Gastroesophageal sphincter (tissue), 4 donors: ENCODE data around the gene CCZ1. TPM values are rescaled to one million over a fixed set of nuclear protein-coding genes. Genes with fewer than 3 reads are reported as not detected.
"Not testable (repeated sequence)": the region's sequence is repeated elsewhere in the genome, so short reads cannot be mapped to it uniquely, and the experiment has no call there.

Experiments used
- ATAC-seq: fragments of 150-250 bp; one replicate; pipeline ENCODE4 v1.9.1; 2016; ENCODE audit warnings: mild to moderate bottlenecking, moderate library complexity
- H3K27ac ChIP-seq, 4 donors: fragments of 200-600 bp; sonication (generic) in 3 of 4; 1 replicate in 3 of 4; 2 replicates in 1 of 4; pipeline ENCODE4 v1.5.1; 2016 to 2019
- H3K27me3 ChIP-seq: fragments of 200-600 bp; sonication (generic); one replicate; pipeline ENCODE4 v1.5.1; 2019
- H3K36me3 ChIP-seq, 2 donors: fragments of 200-600 bp; sonication (generic); one replicate each; pipeline ENCODE4 v1.5.1; 2019; ENCODE audit warnings: control low read depth in 1 of 2
- H3K4me1 ChIP-seq, 3 donors: fragments of 200-600 bp; sonication (generic); 1 replicate in 2 of 3; 2 replicates in 1 of 3; pipeline ENCODE4 v1.5.1; 2016 to 2019; ENCODE audit warnings: control low read depth in 2 of 3
- H3K4me3 ChIP-seq, 2 donors: fragments of 200-600 bp; sonication (generic); one replicate each; pipeline ENCODE4 v1.5.1; 2019; ENCODE audit warnings: mild to moderate bottlenecking in 1 of 2, moderate library complexity in 1 of 2
- H3K9me3 ChIP-seq, 3 donors: fragments of 200-600 bp; sonication (generic); one replicate each; pipeline ENCODE4 v1.5.1; 2017 to 2019; ENCODE audit warnings: control low read depth in 2 of 3
- CTCF ChIP-seq, 4 experiments: fragments of 200-600 bp in 2 of 4; fragments of 450-650 bp in 2 of 4; sonication (generic) in 1 of 4; IDR thresholded peaks; one replicate each; pipeline ENCODE4 v1.5.1; 2017 to 2019; ENCODE audit warnings: antibody characterized with exemption in 4 of 4, mild to moderate bottlenecking in 2 of 4, moderate library complexity in 2 of 4
- EP300 ChIP-seq: sonication (generic); formaldehyde crosslinking; IDR thresholded peaks from one replicate; pipeline ENCODE4 v1.6.1; 2017; ENCODE audit warnings: antibody characterized with exemption, mild to moderate bottlenecking
- POLR2A ChIP-seq, 2 donors: fragments of 450-650 bp; IDR thresholded peaks; one replicate each; pipeline ENCODE4 v1.6.1; 2017; ENCODE audit warnings: antibody characterized with exemption in 2 of 2, mild to moderate bottlenecking in 2 of 2, moderate library complexity in 1 of 2
- POLR2AphosphoS5 ChIP-seq: sonication (generic); formaldehyde crosslinking; IDR thresholded peaks from one replicate; pipeline ENCODE4 v1.6.1; 2017; ENCODE audit warnings: antibody characterized with exemption
- WGBS, 2 donors: methylation state at CpG; one replicate each; pipeline ENCODE4 v1.1.5; 2018; ENCODE audit warnings: low coverage in 1 of 2; 5-methylcytosine and 5-hydroxymethylcytosine counted together
- total RNA-seq, 4 donors: library from RNA; depleted of rRNA; stranded (reverse); fragments of >200 nt; gene quantifications; one replicate each; pipeline ENCODE4 v1.1.0, GENCODE V29; 2016

Gene CCZ1
- total RNA-seq, 4 donors from 2014 or later, result 50.3 to 74.9 (median 56.2) TPM

GRCh38 chr7:5890244-5890643 lies 8.3 kb upstream of the CCZ1 start:
- not testable (repeated sequence) for H3K27me3 ChIP-seq, H3K36me3 ChIP-seq, H3K9me3 ChIP-seq, H3K4me1 ChIP-seq, H3K4me3 ChIP-seq, ATAC-seq, H3K27ac ChIP-seq
- WGBS, 2 donors, result 69 to 89% methylated on average over 2 of the region's 2 CpGs

- WGBS, 2 donors, result 90 to 100% methylated on average over 3 of the region's 9 CpGs
- Histone ChIP-seq H3K9me3 (no peaks in the 10 kb centered on the region), H3K27me3 (no peaks in the 10 kb centered on the region), H3K27ac (no peak overlapping the region), H3K4me3 (no peak overlapping the region), H3K36me3 (no peaks in the 10 kb centered on the region), H3K4me1 (no peaks in the 10 kb centered on the region)
- TF ChIP-seq CTCF (IDR thresholded peaks at IDR 0.05) (no peak), EP300 (no peak), POLR2AphosphoS5 (no peak), POLR2A (IDR thresholded peaks at IDR 0.05) (no peak)
- no peak for ATAC-seq
Observed at GRCh38 chr7:5892498-5892897, 6.0 kb upstream of the CCZ1 start.

GRCh38 chr7:5897369-5897919 lies 1.1 kb upstream of the CCZ1 start:
- H3K36me3 ChIP-seq, H3K27ac ChIP-seq, H3K9me3 ChIP-seq, H3K4me1 ChIP-seq, H3K27me3 ChIP-seq, ATAC-seq, H3K4me3 ChIP-seq: not testable (repeated sequence)
- WGBS, 2 donors, result 65 to 89% methylated on average over 3 to 8 of the region's 13 CpGs

GRCh38 chr7:5903002-5903401 lies 4.5 kb downstream of the CCZ1 start:
- H3K4me1 ChIP-seq, H3K9me3 ChIP-seq, ATAC-seq, H3K4me3 ChIP-seq, H3K27ac ChIP-seq, H3K27me3 ChIP-seq: not testable (repeated sequence)
- H3K36me3 ChIP-seq, result peaks cover 0 to 45% of the 10 kb centered on the region in 2 donors
- 90% methylated on average over 2 of the region's 6 CpGs; no CpG with 5 or more reads in 1 of the 2 donors for WGBS, 2 donors

GRCh38 chr7:5904726-5905125 lies 6.2 kb downstream of the CCZ1 start:
- not testable (repeated sequence) for H3K9me3 ChIP-seq, H3K27ac ChIP-seq, H3K4me3 ChIP-seq, ATAC-seq, H3K4me1 ChIP-seq, H3K27me3 ChIP-seq
- H3K36me3 ChIP-seq, result peaks cover 0 to 50% of the 10 kb centered on the region in 2 donors
- WGBS, 2 donors, result 94 to 98% methylated on average over 3 to 5 of the region's 5 CpGs

- peaks cover 0 to 56% of the 10 kb centered on the region in 2 donors for H3K36me3 ChIP-seq
- H3K4me1 ChIP-seq, H3K27ac ChIP-seq, ATAC-seq, H3K9me3 ChIP-seq, H3K4me3 ChIP-seq, H3K27me3 ChIP-seq: not testable (repeated sequence)
- 87 to 92% methylated on average over 3 to 4 of the region's 6 CpGs for WGBS, 2 donors
Observed at GRCh38 chr7:5908835-5909234, 10.3 kb downstream of the CCZ1 start.

- not testable (repeated sequence) for H3K27me3 ChIP-seq, ATAC-seq, H3K9me3 ChIP-seq, H3K27ac ChIP-seq, H3K4me1 ChIP-seq, H3K4me3 ChIP-seq
- H3K36me3 ChIP-seq, result peaks cover 0 to 13% of the 10 kb centered on the region in 2 donors
- 100% methylated on average over 1 of the region's 6 CpGs; no CpG with 5 or more reads in 1 of the 2 donors for WGBS, 2 donors
Observed at GRCh38 chr7:5916529-5916928, 18.0 kb downstream of the CCZ1 start.

- H3K27ac ChIP-seq, ATAC-seq, H3K27me3 ChIP-seq, H3K4me1 ChIP-seq, H3K9me3 ChIP-seq, H3K4me3 ChIP-seq: not testable (repeated sequence)
- WGBS, 2 donors, result no CpG with 5 or more reads among the region's 2 CpGs
- H3K36me3 ChIP-seq, result peaks cover 0 to 12% of the 10 kb centered on the region in 2 donors
Observed at GRCh38 chr7:5924180-5924579, 25.6 kb downstream of the CCZ1 start.

GRCh38 chr7:5924630-5925029 lies 26.1 kb downstream of the CCZ1 start:
- peaks cover 0 to 11% of the 10 kb centered on the region in 2 donors for H3K36me3 ChIP-seq
- H3K27ac ChIP-seq, ATAC-seq, H3K4me1 ChIP-seq, H3K4me3 ChIP-seq, H3K27me3 ChIP-seq, H3K9me3 ChIP-seq: not testable (repeated sequence)
- no CpG with 5 or more reads among the region's 12 CpGs for WGBS, 2 donors

- H3K36me3 ChIP-seq, ATAC-seq, H3K4me3 ChIP-seq, H3K27ac ChIP-seq, H3K27me3 ChIP-seq, H3K9me3 ChIP-seq, H3K4me1 ChIP-seq: not testable (repeated sequence)
- WGBS, 2 donors, result no CpG with 5 or more reads among the region's 13 CpGs
Observed at GRCh38 chr7:5926263-5926870, 27.8 kb downstream of the CCZ1 start.

- not testable (repeated sequence) for H3K27me3 ChIP-seq, ATAC-seq, H3K36me3 ChIP-seq, H3K9me3 ChIP-seq, H3K4me3 ChIP-seq, H3K4me1 ChIP-seq, H3K27ac ChIP-seq
- WGBS, 2 donors, result no CpG with 5 or more reads among the region's 10 CpGs
Observed at GRCh38 chr7:5930290-5930689, 31.8 kb downstream of the CCZ1 start.

GRCh38 chr7:5931250-5931649 lies 32.7 kb downstream of the CCZ1 start:
- H3K9me3 ChIP-seq, H3K4me1 ChIP-seq, H3K27ac ChIP-seq, H3K27me3 ChIP-seq, H3K36me3 ChIP-seq, H3K4me3 ChIP-seq: not testable (repeated sequence)
- 97 to 98% methylated on average over 7 to 11 of the region's 14 CpGs for WGBS, 2 donors
- peak; percentile 23 for ATAC-seq
